Stimulated activated naive B cell treated with anti-CD40 and anti-IgM and Interleukin-4, amounts not matched to agents 10 μg/mL and 1 μg/mL and 100 μg/mL, for 72 hours (primary cell): Measurements from ENCODE around the gene RPS2.
"Not testable (repeated sequence)": the region's sequence is repeated elsewhere in the genome, so short reads cannot be mapped to it uniquely, and the experiment has no call there.

Source experiments
- ATAC-seq, 2 donors: fragments of 150-1000 bp; cut with Tn5 transposase; replicated peaks; 2 replicates each; pipeline ENCODE4 v1.10.0; 2021; ENCODE audit warnings: moderate library complexity in 1 of 2
- DNase-seq: peaks from one replicate; pipeline ENCODE4 v3.0.0; 2021
- H3K27ac Mint-ChIP-seq: one replicate; pipeline ENCODE4 v1.8.0; 2022; ENCODE audit warnings: mild to moderate bottlenecking, mixed read lengths
- H3K27me3 Mint-ChIP-seq, 2 donors: one replicate each; pipeline ENCODE4 v1.8.0; 2022; ENCODE audit warnings: mixed read lengths in 2 of 2
- H3K36me3 Mint-ChIP-seq, 2 donors: one replicate each; pipeline ENCODE4 v1.8.0; 2022; ENCODE audit warnings: mixed read lengths in 2 of 2, mild to moderate bottlenecking in 1 of 2
- H3K4me1 Mint-ChIP-seq, 2 donors: one replicate each; pipeline ENCODE4 v1.8.0; 2022; ENCODE audit warnings: mixed read lengths in 2 of 2, mild to moderate bottlenecking in 1 of 2
- H3K4me3 Mint-ChIP-seq, 2 donors: one replicate each; pipeline ENCODE4 v1.8.0; 2022; ENCODE audit warnings: mild to moderate bottlenecking in 2 of 2, mixed read lengths in 2 of 2, moderate library complexity in 1 of 2
- H3K9me3 Mint-ChIP-seq, 2 donors: one replicate each; pipeline ENCODE4 v1.8.0; 2022; ENCODE audit warnings: mixed read lengths in 2 of 2, mild to moderate bottlenecking in 1 of 2

The RPS2 gene

DNA sequence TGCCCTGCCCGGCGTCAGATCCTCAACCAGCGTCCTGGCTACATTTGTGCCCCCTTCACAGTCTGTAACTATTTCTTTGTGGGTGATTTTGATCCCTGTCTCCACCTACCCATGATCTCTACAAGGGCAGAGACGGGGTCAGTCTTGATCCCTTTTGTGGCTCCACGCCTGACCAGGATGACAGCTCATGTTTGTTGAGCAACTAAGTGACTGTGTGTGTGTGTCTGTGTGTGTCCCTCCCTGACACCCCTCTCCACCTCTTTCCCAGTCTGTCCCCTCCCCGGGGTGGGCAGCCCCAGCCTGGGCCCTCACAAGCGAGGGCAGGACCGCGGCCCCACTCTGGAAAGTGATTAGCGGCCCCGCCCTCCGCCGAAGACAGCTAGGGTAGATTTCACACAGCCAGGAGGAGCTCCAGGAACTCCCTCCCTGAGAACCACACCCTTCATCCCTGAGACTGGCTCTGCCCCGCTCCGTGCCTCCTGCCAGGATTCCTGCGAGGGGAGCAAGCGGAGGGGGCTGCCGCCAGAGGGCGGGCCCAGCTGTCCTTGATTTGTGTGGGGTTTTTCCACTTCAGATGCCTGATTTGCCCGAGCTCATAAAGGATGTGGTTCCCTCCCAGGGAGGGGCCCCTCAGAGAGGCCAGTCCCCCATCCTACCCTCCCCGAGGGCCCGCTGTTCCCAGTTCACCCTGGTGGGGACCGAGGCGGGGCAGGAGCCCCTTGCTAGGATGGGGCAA, 41.2 kb downstream of the RPS2 start:
- H3K36me3 Mint-ChIP-seq = no peaks in the 10 kb centered on the region
- peaks cover 59 to 75% of the 10 kb centered on the region in 2 donors for H3K27me3 Mint-ChIP-seq
- H3K4me3 Mint-ChIP-seq = no peak overlapping the region

GRCh38 chr16:1922357-1922756, 42.3 kb downstream of the RPS2 start:
- Mint-ChIP-seq H3K27me3 (peaks cover 59 to 82% of the 10 kb centered on the region in 2 donors), H3K36me3 (no peaks in the 10 kb centered on the region), H3K4me3 (no peak overlapping the region), H3K4me1 (peaks cover 3 to 17% of the 10 kb centered on the region in 2 donors), H3K27ac (no peak overlapping the region), H3K9me3 (peaks cover 0 to 2% of the 10 kb centered on the region in 2 donors)
- no peak for DNase-seq
- no peak for ATAC-seq

More for the DNA sequence above, 41.2 kb downstream of the RPS2 start:
- Mint-ChIP-seq H3K4me1 (peaks cover 3 to 17% of the 10 kb centered on the region in 2 donors), H3K27ac (no peak overlapping the region), H3K9me3 (peaks cover 0 to 2% of the 10 kb centered on the region in 2 donors)
- no peak for ATAC-seq
- no peak for DNase-seq

DNA sequence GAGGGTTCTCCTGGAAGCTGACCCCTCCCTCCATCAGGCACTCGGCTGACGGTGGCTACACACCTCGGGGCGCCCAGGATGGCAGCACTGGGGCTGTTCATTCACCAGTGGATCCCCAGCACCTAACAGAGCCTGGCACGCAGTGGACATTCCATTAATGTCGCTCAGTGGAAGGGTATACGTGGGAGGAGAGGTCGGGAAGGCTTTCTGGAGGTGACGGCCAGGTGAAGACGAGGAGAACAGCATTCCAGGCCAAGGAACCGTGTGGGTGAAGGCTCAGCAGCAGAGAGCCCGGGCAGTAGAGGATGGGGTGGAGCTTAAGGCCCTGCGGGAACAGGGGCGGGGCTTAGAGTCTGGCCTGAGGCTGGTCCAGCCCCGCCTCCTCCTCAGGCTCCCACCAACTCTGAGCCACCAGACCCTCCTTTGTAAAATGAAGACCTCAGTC, 43.9 kb downstream of the RPS2 start:
- H3K27me3 Mint-ChIP-seq = peaks cover 73 to 94% of the 10 kb centered on the region in 2 donors
- H3K36me3 Mint-ChIP-seq = no peaks in the 10 kb centered on the region
- H3K4me3 Mint-ChIP-seq = no peak overlapping the region
- DNase-seq = no peak
- H3K9me3 Mint-ChIP-seq = peaks cover 0 to 2% of the 10 kb centered on the region in 2 donors
- no peak overlapping the region for H3K27ac Mint-ChIP-seq
- H3K4me1 Mint-ChIP-seq = peaks cover 3 to 17% of the 10 kb centered on the region in 2 donors
- peak; percentile 70 to 71 for ATAC-seq

DNA sequence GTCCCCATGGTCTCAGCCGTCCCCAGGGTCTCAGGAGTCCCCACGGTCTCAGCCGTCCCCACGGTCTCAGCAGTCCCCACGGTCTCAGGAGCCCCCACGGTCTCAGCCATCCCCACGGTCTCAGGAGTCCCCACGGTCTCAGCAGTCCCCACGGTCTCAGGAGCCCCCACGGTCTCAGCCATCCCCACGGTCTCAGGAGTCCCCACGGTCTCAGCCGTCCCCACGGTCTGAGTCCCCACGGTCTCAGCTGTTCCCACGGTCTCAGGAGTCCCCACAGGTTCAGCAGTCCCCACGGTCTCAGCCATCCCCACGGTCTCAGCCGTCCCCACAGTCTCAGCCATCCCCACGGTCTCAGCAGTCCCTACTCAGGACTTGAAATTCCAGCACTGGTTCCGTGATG, 44.5 kb downstream of the RPS2 start:
- H3K36me3 Mint-ChIP-seq, H3K9me3 Mint-ChIP-seq, DNase-seq, ATAC-seq, H3K27ac Mint-ChIP-seq, H3K4me3 Mint-ChIP-seq: not testable (repeated sequence)
- peaks cover 3 to 20% of the 10 kb centered on the region in 2 donors for H3K4me1 Mint-ChIP-seq
- H3K27me3 Mint-ChIP-seq = peaks cover 74 to 94% of the 10 kb centered on the region in 2 donors

DNA sequence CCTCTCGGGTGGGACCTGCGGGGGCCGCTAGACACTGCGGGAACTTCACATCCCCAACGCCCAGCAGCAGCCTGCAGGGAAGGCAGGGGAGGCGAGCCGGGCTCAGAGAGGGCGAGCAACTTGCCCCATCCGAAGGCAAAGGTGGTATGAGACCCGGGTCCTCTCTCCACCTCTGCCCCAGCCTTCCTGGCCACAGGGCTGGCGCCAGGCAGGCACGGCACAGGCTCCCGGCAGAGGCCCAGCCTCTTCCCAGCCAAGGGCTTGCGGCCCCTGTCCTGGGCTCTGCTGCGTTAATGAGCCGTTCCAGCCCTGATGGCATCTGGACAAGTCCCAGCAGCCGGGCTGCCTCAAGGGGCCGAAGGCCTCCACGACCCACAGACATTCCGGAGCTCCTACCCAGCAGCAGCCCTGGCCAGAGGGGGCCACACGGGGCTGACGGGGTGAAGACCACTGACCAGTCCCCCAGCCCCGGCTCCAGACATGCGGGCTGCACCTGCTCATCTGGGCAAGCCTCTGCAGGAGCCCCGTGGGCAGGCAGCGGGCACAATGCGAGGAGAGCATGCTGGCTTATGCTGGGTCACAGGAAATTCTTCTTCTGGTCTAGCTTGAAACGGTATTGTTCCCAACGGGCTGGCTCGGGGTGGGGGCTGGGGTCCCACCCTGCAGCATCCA, 45.2 kb downstream of the RPS2 start:
- Mint-ChIP-seq H3K4me1 (peaks cover 3 to 23% of the 10 kb centered on the region in 2 donors), H3K27ac (no peak overlapping the region), H3K9me3 (peaks cover 0 to 2% of the 10 kb centered on the region in 2 donors), H3K27me3 (peaks cover 72 to 94% of the 10 kb centered on the region in 2 donors), H3K4me3 (no peak overlapping the region), H3K36me3 (no peaks in the 10 kb centered on the region)
- no peak for DNase-seq
- no peak for ATAC-seq

DNA sequence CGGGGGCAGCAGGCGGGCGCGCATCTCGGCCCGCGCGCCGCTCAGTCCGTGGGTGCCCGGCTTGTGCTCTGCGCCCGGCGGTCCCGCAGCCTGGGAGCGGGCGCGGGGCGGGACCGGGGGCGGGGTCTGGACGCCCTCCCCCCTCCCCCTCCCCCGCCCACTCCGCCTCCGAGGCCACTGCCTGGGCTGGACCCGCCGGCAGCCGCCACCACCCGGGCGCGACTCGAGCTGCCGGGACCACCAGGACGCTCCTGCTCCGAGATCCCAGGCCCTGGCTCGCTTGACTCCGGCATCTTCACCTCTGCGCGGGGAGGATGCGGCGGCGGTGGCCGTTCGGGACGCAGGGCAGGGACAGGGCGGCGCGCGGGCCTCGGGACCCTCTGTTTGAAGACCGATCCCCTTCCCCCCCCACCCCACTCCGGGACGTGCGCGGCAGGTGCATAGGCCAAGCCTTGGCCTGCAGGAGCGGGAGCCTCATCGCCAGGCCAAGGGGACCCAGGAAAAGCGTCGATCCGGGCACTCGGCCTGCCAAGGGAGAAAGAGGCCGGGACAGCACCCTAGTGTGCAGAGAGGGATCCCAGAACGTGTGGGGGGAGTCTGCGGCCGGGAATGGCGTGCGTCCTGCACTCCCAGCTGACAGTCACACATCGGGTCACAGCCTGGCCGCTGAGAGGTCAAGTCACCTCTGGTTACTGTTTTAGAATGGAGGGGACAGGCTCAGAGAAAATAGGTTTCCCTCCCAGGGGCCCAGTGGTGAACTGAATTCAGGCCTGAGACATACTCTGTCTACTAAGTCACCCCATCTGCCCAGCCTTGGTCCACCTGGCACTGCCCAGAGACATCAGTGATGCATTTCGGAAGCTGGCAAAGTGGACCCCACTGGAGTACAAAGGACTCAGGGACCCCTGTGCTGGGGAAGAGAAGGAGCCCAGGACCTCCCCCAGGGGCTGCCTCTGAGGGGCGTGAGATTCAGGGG, 46.0 kb downstream of the RPS2 start, which contains the start of gene HS3ST6:
TSS of gene HS3ST6 (minus strand) at position 65 of the 976 bp plus-strand sequence. CDS start 92 bp downstream, outside the sequence.
- no peaks in the 10 kb centered on the region for H3K36me3 Mint-ChIP-seq
- peaks cover 0 to 2% of the 10 kb centered on the region in 2 donors for H3K9me3 Mint-ChIP-seq
- H3K4me3 Mint-ChIP-seq = no peak within 1 kb of the TSS
- DNase-seq (no peak), ATAC-seq (no peak)
- H3K27me3 Mint-ChIP-seq = peaks cover 71 to 90% of the 10 kb centered on the region in 2 donors
- peaks cover 4 to 19% of the 10 kb centered on the region in 2 donors for H3K4me1 Mint-ChIP-seq
- no peak within 1 kb of the TSS for H3K27ac Mint-ChIP-seq

DNA sequence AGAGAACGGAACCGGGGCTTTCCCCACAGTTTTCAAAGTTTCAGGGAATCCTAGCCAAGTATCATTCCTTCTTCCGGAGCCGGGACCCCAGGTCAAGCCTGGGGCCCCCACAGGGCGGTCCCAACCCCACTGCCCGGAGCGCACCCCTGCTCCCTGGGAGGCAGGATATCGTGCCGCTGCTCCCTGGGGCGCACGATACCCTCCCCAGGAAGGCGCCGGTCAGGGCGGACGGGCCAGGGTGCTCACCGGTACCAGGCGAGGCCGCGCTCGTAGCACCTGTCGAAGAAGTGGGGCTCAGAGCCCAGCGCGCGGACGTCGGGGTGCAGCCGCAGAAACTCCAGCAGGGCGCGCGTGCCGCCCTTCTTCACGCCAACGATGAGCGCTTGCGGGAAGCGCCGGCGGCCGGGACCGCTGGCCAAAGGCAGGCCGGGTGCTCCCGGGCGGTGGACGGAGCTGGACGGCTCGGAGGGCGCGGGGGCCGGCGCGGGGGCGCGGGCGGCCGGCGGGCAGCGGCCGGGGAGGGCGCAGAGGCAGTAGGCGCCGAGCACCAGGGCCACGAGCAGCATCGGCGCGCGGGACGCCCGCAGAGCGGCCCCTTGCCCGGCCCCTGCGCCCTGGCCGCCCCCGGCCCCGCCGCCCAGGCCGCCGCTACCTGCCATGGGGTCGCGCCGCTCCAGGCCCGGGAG, 46.8 kb downstream of the RPS2 start:
- peaks cover 65 to 88% of the 10 kb centered on the region in 2 donors for H3K27me3 Mint-ChIP-seq

DNA sequence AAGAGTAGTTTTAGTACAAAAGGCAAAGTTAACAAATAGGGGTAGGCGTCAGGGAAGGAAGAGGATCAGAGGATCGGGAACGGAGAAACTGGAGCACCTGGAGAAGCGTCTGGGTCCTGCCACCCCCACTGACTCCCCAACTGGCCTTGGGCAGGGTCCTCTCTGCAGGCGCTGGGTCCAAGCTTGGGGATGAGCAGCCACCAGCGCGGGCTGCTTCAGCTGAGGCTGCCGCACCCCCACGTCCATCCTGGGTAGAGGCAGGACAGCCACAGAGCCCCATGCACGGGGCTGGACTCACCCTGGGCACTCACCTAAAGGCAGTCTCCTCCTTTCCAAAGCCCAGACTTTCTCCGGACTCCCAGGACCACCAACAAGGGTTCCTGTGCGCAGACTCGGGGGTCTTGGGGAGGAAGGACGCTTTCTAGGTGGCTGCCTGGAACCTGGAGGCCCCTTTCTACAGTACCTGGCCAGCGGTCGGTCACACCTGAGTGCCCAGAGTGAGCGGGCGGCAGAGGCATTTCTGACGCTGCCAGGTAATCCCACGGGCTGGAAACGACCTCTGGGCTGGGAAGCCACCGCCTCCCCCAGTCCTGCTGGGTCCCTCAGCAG, 47.5 kb downstream of the RPS2 start:
- Mint-ChIP-seq H3K9me3 (no peaks in the 10 kb centered on the region), H3K27me3 (peaks cover 65 to 88% of the 10 kb centered on the region in 2 donors)
- ATAC-seq = no peak

More for the DNA sequence above, 46.8 kb downstream of the RPS2 start:
- ATAC-seq (no peak), DNase-seq (no peak)
- H3K9me3 Mint-ChIP-seq = peaks cover 0 to 2% of the 10 kb centered on the region in 2 donors
- peaks cover 4 to 16% of the 10 kb centered on the region in 2 donors for H3K4me1 Mint-ChIP-seq
- H3K27ac Mint-ChIP-seq = no peak overlapping the region
- H3K4me3 Mint-ChIP-seq = no peak overlapping the region
- H3K36me3 Mint-ChIP-seq = no peaks in the 10 kb centered on the region

DNA sequence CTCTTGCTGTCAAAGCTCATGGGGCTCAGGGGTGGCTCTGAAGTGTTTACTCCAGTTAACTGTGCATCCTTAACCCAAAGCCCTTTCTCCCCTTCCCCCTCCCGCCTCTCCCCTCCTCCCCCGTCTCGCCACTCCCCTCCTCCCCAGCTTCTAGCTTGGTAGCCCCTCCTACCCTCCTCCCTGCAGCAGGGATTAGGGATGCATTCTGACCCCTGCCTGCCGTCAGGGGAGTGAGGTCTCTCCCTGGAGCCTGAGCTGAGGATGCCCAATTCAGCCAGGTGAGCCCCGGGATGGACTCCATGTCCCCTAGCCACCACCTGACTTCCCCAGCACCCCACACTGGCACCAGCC, 48.0 kb downstream of the RPS2 start:
- Mint-ChIP-seq H3K27me3 (peaks cover 61 to 83% of the 10 kb centered on the region in 2 donors), H3K4me1 (peaks cover 4 to 16% of the 10 kb centered on the region in 2 donors), H3K27ac (no peak overlapping the region), H3K36me3 (no peaks in the 10 kb centered on the region), H3K4me3 (no peak overlapping the region), H3K9me3 (no peaks in the 10 kb centered on the region)
- DNase-seq (no peak), ATAC-seq (no peak)

More for the DNA sequence above, 47.5 kb downstream of the RPS2 start:
- Mint-ChIP-seq H3K27ac (no peak overlapping the region), H3K4me3 (no peak overlapping the region), H3K36me3 (no peaks in the 10 kb centered on the region), H3K4me1 (peaks cover 4 to 16% of the 10 kb centered on the region in 2 donors)
- DNase-seq = no peak

DNA sequence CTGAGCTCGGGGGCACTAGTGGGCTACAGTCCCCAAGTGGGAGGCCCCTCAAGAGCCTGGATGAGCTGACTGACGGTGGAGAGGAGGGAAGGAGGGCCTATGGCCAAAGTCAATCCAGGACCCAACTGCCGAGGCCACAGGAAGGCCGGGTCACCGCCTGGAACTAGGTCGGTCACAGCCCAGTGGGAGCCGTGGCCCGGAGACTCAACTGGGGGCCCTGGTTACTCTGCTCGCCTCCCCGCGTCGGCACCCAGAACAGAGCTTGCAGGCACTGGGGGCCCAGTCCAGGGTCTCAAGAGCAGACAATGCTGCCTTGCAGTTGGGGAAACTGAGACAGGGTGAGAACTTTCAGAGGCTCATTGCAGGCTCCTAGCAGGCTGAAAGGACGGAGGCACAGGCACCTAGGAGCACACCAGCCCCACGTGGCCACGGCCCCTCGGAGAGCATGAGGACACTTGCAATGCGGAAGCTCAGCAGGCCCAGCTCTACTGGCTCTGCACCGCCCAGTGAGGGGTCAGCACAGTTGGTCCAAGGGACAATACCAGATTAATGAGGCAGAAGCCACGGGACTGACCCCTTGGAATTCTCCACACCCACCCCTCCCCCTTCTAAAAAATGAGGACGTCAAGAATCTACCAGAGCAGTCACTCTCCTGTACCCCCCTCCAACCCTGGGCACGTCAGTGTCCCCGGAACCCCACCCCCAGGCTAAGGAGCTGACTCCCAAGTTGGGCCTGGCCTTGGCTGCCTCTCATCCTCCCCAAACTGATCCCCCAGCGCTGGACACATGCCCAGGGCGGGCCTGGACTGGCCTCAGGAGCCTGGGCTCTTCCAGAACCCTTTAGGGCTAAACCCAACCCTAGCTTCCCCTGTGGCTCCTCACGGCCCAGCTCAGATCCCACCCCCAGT, 48.6 kb downstream of the RPS2 start:
- no peaks in the 10 kb centered on the region for H3K36me3 Mint-ChIP-seq
- DNase-seq (no peak), ATAC-seq (no peak)
- H3K4me3 Mint-ChIP-seq = no peak overlapping the region
- no peak overlapping the region for H3K27ac Mint-ChIP-seq
- peaks cover 4 to 11% of the 10 kb centered on the region in 2 donors for H3K4me1 Mint-ChIP-seq
- H3K27me3 Mint-ChIP-seq = peaks cover 55 to 76% of the 10 kb centered on the region in 2 donors
- H3K9me3 Mint-ChIP-seq = no peaks in the 10 kb centered on the region

DNA sequence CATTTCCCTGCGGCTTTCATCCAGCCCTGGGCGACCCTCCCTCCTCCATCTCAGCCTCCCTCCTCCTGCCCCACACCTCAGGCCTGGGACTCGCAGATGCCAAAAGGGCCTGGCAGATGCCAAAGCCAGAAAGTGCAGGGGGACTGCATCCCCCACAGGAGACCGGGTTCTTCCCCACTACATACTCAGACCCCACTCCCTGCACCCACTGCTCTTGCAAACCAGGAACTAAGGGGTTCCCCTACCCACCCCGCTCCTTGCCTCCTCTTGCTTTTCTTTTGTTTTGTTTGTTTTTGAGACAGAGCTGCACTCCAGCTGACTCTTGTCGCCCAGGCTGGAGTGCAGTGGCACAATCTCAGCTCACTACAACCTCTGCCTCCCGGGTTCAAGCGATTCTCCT, 49.6 kb downstream of the RPS2 start:
- DNase-seq (no peak), ATAC-seq (peak in 1 of 2 donors; percentile 24)
- Mint-ChIP-seq H3K9me3 (no peaks in the 10 kb centered on the region), H3K27me3 (peaks cover 45 to 66% of the 10 kb centered on the region in 2 donors), H3K4me1 (peaks cover 3 to 5% of the 10 kb centered on the region in 2 donors), H3K4me3 (no peak overlapping the region), H3K36me3 (no peaks in the 10 kb centered on the region), H3K27ac (no peak overlapping the region)

- Mint-ChIP-seq H3K4me1 (peaks cover 3 to 5% of the 10 kb centered on the region in 2 donors), H3K9me3 (no peaks in the 10 kb centered on the region), H3K4me3 (no peak overlapping the region), H3K27ac (no peak overlapping the region), H3K36me3 (no peaks in the 10 kb centered on the region), H3K27me3 (peaks cover 43 to 58% of the 10 kb centered on the region in 2 donors)
- DNase-seq = no peak
- no peak for ATAC-seq
These were observed 50.5 kb downstream of the RPS2 start for GRCh38 chr16:1914084-1914608.
